Muscle of leg (tissue), 11 donors: Measurements from ENCODE around the gene DHODH. TPM values are rescaled to one million over a fixed set of nuclear protein-coding genes. Genes with fewer than 3 reads are reported as not detected.
"Not testable (repeated sequence)": the region's sequence is repeated elsewhere in the genome, so short reads cannot be mapped to it uniquely, and the experiment has no call there.

Source experiments
- DNase-seq: peaks from one replicate; pipeline ENCODE4 v3.0.0; 2013
- H3K27ac ChIP-seq: one replicate; pipeline ENCODE4 v1.5.1; 2013; ENCODE audit warnings: mild to moderate bottlenecking, low read length, control low read depth
- H3K27me3 ChIP-seq: one replicate; pipeline ENCODE4 v1.6.1; 2013; ENCODE audit warnings: low read length; ENCODE audit not compliant: control insufficient read depth, insufficient read depth
- H3K36me3 ChIP-seq: one replicate; pipeline ENCODE4 v1.6.1; 2013; ENCODE audit warnings: low read length; ENCODE audit not compliant: control insufficient read depth, insufficient read depth
- H3K4me1 ChIP-seq: one replicate; pipeline ENCODE4 v1.6.1; 2013; ENCODE audit warnings: low read length; ENCODE audit not compliant: control insufficient read depth, insufficient read depth
- H3K4me3 ChIP-seq: one replicate; pipeline ENCODE4 v1.5.1; 2013; ENCODE audit warnings: low read length, control low read depth
- H3K9me3 ChIP-seq: replicated peaks from 2 replicates; pipeline ENCODE4 v1.6.1; 2013; ENCODE audit warnings: low read depth, low read length; ENCODE audit not compliant: control insufficient read depth
- WGBS: methylation state at CpG from one replicate; pipeline ENCODE4 v1.1.5; 2013; ENCODE audit warnings: missing lambda C conversion rate; ENCODE audit not compliant: insufficient coverage; 5-methylcytosine and 5-hydroxymethylcytosine counted together
- polyA plus RNA-seq, 8 donors: library from polyadenylated mRNA; unstranded; fragments of 120-200 nt; gene quantifications; one replicate each; pipeline versions ENCODE4 v1.2.1 to v1.2.3, GENCODE V29; 2013; ENCODE audit warnings: inconsistent platforms in 1 of 8, low replicate concordance in 1 of 8; ENCODE audit not compliant: insufficient read length in 8 of 8, insufficient read depth in 1 of 8
- total RNA-seq: library from RNA; stranded (reverse); fragments of 120-200 nt; gene quantifications from one replicate; pipeline ENCODE4 v1.2.4, GENCODE V29; 2013

Gene DHODH
- total and polyA plus RNA-seq, 9 donors, result 7.2 to 12.4 (median 10.3) TPM

- Histone ChIP-seq H3K9me3 (peaks cover 2% of the 10 kb centered on the region), H3K4me3 (no peak overlapping the region), H3K4me1 (no peaks in the 10 kb centered on the region), H3K27me3 (no peaks in the 10 kb centered on the region), H3K36me3 (no peaks in the 10 kb centered on the region), H3K27ac (no peak overlapping the region)
- no peak for DNase-seq
Observed at GRCh38 chr16:72049110-72049509, 40.6 kb downstream of the DHODH start.

GRCh38 chr16:72050769-72051464, 42.4 kb downstream of the DHODH start:
- H3K36me3 ChIP-seq, result no peaks in the 10 kb centered on the region
- H3K4me1 ChIP-seq, result no peaks in the 10 kb centered on the region
- H3K4me3 ChIP-seq, result no peak overlapping the region
- H3K27me3 ChIP-seq, result no peaks in the 10 kb centered on the region
- peaks cover 2% of the 10 kb centered on the region for H3K9me3 ChIP-seq
- 60% methylated on average over 1 of the region's 4 CpGs for WGBS
- no peak overlapping the region for H3K27ac ChIP-seq
- peak; percentile 17 for DNase-seq

- peaks cover 2% of the 10 kb centered on the region for H3K9me3 ChIP-seq
- no peak overlapping the region for H3K27ac ChIP-seq
- H3K4me3 ChIP-seq, result no peak overlapping the region
- no peaks in the 10 kb centered on the region for H3K36me3 ChIP-seq
- no peak for DNase-seq
- H3K27me3 ChIP-seq, result no peaks in the 10 kb centered on the region
- H3K4me1 ChIP-seq, result no peaks in the 10 kb centered on the region
- 100% methylated on average over 1 of the region's 2 CpGs for WGBS
Observed at GRCh38 chr16:72051818-72052217, 43.3 kb downstream of the DHODH start.

GRCh38 chr16:72054254-72054847, 45.8 kb downstream of the DHODH start, which contains the start of gene HP:
Gene HP (plus strand): TSS chr16:72054505. CDS start chr16:72054653, 148 bp downstream.
- H3K9me3 ChIP-seq, H3K36me3 ChIP-seq, H3K4me1 ChIP-seq, H3K4me3 ChIP-seq, H3K27ac ChIP-seq, H3K27me3 ChIP-seq, DNase-seq: not testable (repeated sequence)
- 93% methylated on average over 2 of the region's 5 CpGs for WGBS

GRCh38 chr16:72055911-72056310, 47.4 kb downstream of the DHODH start:
- H3K4me3 ChIP-seq, result no peak overlapping the region
- H3K9me3 ChIP-seq, result no peaks in the 10 kb centered on the region
- no peaks in the 10 kb centered on the region for H3K27me3 ChIP-seq
- no CpG with 5 or more reads among the region's 4 CpGs for WGBS
- no peak for DNase-seq
- no peaks in the 10 kb centered on the region for H3K36me3 ChIP-seq
- no peaks in the 10 kb centered on the region for H3K4me1 ChIP-seq
- H3K27ac ChIP-seq, result no peak overlapping the region

GRCh38 chr16:72057313-72057712, 48.8 kb downstream of the DHODH start:
- no CpG with 5 or more reads among the region's 6 CpGs for WGBS
- not testable (repeated sequence) for H3K9me3 ChIP-seq, H3K4me3 ChIP-seq, H3K27ac ChIP-seq, H3K36me3 ChIP-seq, H3K4me1 ChIP-seq, H3K27me3 ChIP-seq, DNase-seq

- H3K4me3 ChIP-seq, result not testable (repeated sequence)
Observed at GRCh38 chr16:72059060-72059459, 50.5 kb downstream of the DHODH start.

GRCh38 chr16:72060405-72060804, 51.9 kb downstream of the DHODH start:
- H3K4me1 ChIP-seq, result no peaks in the 10 kb centered on the region
- no peak overlapping the region for H3K4me3 ChIP-seq
- WGBS, result 93% methylated on average over 8 of the region's 9 CpGs
- no peak for DNase-seq
- H3K27me3 ChIP-seq, result no peaks in the 10 kb centered on the region
- no peak overlapping the region for H3K27ac ChIP-seq
- H3K9me3 ChIP-seq, result no peaks in the 10 kb centered on the region
- H3K36me3 ChIP-seq, result no peaks in the 10 kb centered on the region

More at GRCh38 chr16:72059060-72059459, 50.5 kb downstream of the DHODH start:
- not testable (repeated sequence) for H3K27ac ChIP-seq, H3K27me3 ChIP-seq, DNase-seq, H3K9me3 ChIP-seq, H3K4me1 ChIP-seq, H3K36me3 ChIP-seq
- no CpG with 5 or more reads among the region's 7 CpGs for WGBS

- no peaks in the 10 kb centered on the region for H3K9me3 ChIP-seq
- DNase-seq, result no peak
- no peaks in the 10 kb centered on the region for H3K36me3 ChIP-seq
- H3K4me3 ChIP-seq, result no peak overlapping the region
- no CpG with 5 or more reads among the region's 1 CpG for WGBS
- no peaks in the 10 kb centered on the region for H3K4me1 ChIP-seq
- H3K27ac ChIP-seq, result no peak overlapping the region
- no peaks in the 10 kb centered on the region for H3K27me3 ChIP-seq
Observed at GRCh38 chr16:72061564-72061963, 53.0 kb downstream of the DHODH start.

- Histone ChIP-seq H3K4me1 (no peaks in the 10 kb centered on the region), H3K27me3 (no peaks in the 10 kb centered on the region), H3K27ac (no peak overlapping the region), H3K9me3 (no peaks in the 10 kb centered on the region), H3K36me3 (no peaks in the 10 kb centered on the region), H3K4me3 (no peak overlapping the region)
- WGBS, result 92% methylated on average over 10 of the region's 10 CpGs
- DNase-seq, result no peak
Observed at GRCh38 chr16:72064361-72064894, 55.9 kb downstream of the DHODH start.
